ENCODE data around the gene SLC16A12. TPM values are rescaled to one million over a fixed set of nuclear protein-coding genes. Genes with fewer than 3 reads are reported as not detected.
A peak's percentile ranks its signal among the peaks of the same experiment; 100 is the strongest.
"Not testable (repeated sequence)": the region's sequence is repeated elsewhere in the genome, so short reads cannot be mapped to it uniquely, and the experiment has no call there.

The SLC16A12 gene
- total and polyA plus RNA-seq, 4 donors = 0.21 to 6.7 (median 0.54) TPM

GRCh38 chr10:89416465-89416864 lies 118.9 kb downstream of the SLC16A12 start:
- Histone ChIP-seq H3K4me1 (ENCODE audit: control insufficient read depth in 1 of 2, insufficient read depth in 2 of 2, low read length in 2 of 2) (peaks cover 0 to 4% of the 10 kb centered on the region in 2 donors), H3K36me3 (ENCODE audit: control insufficient read depth in 1 of 2, insufficient read depth in 2 of 2, low read length in 1 of 2) (peaks cover under 1 to 6% of the 10 kb centered on the region in 2 donors), H3K4me3 (ENCODE audit: low read length in 2 of 2) (no peak overlapping the region), H3K27me3 (ENCODE audit: control insufficient read depth in 1 of 2, insufficient read depth in 2 of 2, low read length in 1 of 2) (no peaks in the 10 kb centered on the region), H3K9me3 (ENCODE audit: control insufficient read depth, low read length) (no peaks in the 10 kb centered on the region), H3K27ac (ENCODE audit: low read depth in 1 of 2, low read length in 2 of 2) (no peak overlapping the region)
- ATAC-seq (ENCODE audit: low FRiP score) (no peak), DNase-seq (no peak)
- intact Hi-C loops (cut with DNase I) = no loop called here
- 92 to 93% methylated on average over 1 of the region's 1 CpG for WGBS, 2 donors

GRCh38 chr10:89414879-89415821 lies 120.2 kb downstream of the SLC16A12 start:
- peak overlapping the region; percentile 56 to 70 for H3K4me3 ChIP-seq (ENCODE audit: low read length in 2 of 2)
- peak overlapping the region; percentile 20 to 90 for H3K27ac ChIP-seq (ENCODE audit: low read depth in 1 of 2, low read length in 2 of 2)
- ATAC-seq (ENCODE audit: low FRiP score) (peak; percentile 90), DNase-seq (peak; percentile 69 to 83)
- H3K27me3 ChIP-seq (ENCODE audit: control insufficient read depth in 1 of 2, insufficient read depth in 2 of 2, low read length in 1 of 2) = no peaks in the 10 kb centered on the region
- no peaks in the 10 kb centered on the region for H3K36me3 ChIP-seq (ENCODE audit: control insufficient read depth in 1 of 2, insufficient read depth in 2 of 2, low read length in 1 of 2)
- H3K4me1 ChIP-seq (ENCODE audit: control insufficient read depth in 1 of 2, insufficient read depth in 2 of 2, low read length in 2 of 2) = peaks cover 0 to 4% of the 10 kb centered on the region in 2 donors
- WGBS, 2 donors = 1% methylated on average over 58 to 66 of the region's 66 CpGs
- no peaks in the 10 kb centered on the region for H3K9me3 ChIP-seq (ENCODE audit: control insufficient read depth, low read length)
- intact Hi-C loops (cut with DNase I) = no loop called here

GRCh38 chr10:89414146-89414878 lies 121.1 kb downstream of the SLC16A12 start, which contains the start of gene IFIT5:
IFIT5 (plus strand) TSS chr10:89414568; CDS start chr10:89414799, 231 bp downstream.
- peak within 1 kb of the TSS; percentile 20 to 90 for H3K27ac ChIP-seq (ENCODE audit: low read depth in 1 of 2, low read length in 2 of 2)
- peak within 1 kb of the TSS; percentile 56 to 70 for H3K4me3 ChIP-seq (ENCODE audit: low read length in 2 of 2)
- H3K27me3 ChIP-seq (ENCODE audit: control insufficient read depth in 1 of 2, insufficient read depth in 2 of 2, low read length in 1 of 2) = no peaks in the 10 kb centered on the region
- ATAC-seq (ENCODE audit: low FRiP score) = peak; percentile 96
- H3K4me1 ChIP-seq (ENCODE audit: control insufficient read depth in 1 of 2, insufficient read depth in 2 of 2, low read length in 2 of 2) = peaks cover 0 to 4% of the 10 kb centered on the region in 2 donors
- intact Hi-C loops (cut with DNase I) = no loop called here
- no peaks in the 10 kb centered on the region for H3K9me3 ChIP-seq (ENCODE audit: control insufficient read depth, low read length)
- DNase-seq = peak; percentile 81 to 90
- H3K36me3 ChIP-seq (ENCODE audit: control insufficient read depth in 1 of 2, insufficient read depth in 2 of 2, low read length in 1 of 2) = no peaks in the 10 kb centered on the region
- WGBS, 2 donors = 0% methylated on average over 47 to 48 of the region's 48 CpGs

GRCh38 chr10:89413398-89413912 lies 121.9 kb downstream of the SLC16A12 start:
- Histone ChIP-seq H3K4me3 (ENCODE audit: low read length in 2 of 2) (peak overlapping the region in 1 of 2 donors; percentile 70), H3K4me1 (ENCODE audit: control insufficient read depth in 1 of 2, insufficient read depth in 2 of 2, low read length in 2 of 2) (peaks cover 0 to 4% of the 10 kb centered on the region in 2 donors), H3K27ac (ENCODE audit: low read depth in 1 of 2, low read length in 2 of 2) (no peak overlapping the region), H3K36me3 (ENCODE audit: control insufficient read depth in 1 of 2, insufficient read depth in 2 of 2, low read length in 1 of 2) (no peaks in the 10 kb centered on the region), H3K9me3 (ENCODE audit: control insufficient read depth, low read length) (no peaks in the 10 kb centered on the region), H3K27me3 (ENCODE audit: control insufficient read depth in 1 of 2, insufficient read depth in 2 of 2, low read length in 1 of 2) (no peaks in the 10 kb centered on the region)
- DNase-seq = no peak
- no peak for ATAC-seq (ENCODE audit: low FRiP score)
- intact Hi-C loops (cut with DNase I) = no loop called here
- 89 to 98% methylated on average over 7 of the region's 7 CpGs for WGBS, 2 donors

- intact Hi-C loops (cut with DNase I); H3K9me3 ChIP-seq (ENCODE audit: control insufficient read depth, low read length); H3K4me1 ChIP-seq (ENCODE audit: control insufficient read depth in 1 of 2, insufficient read depth in 2 of 2, low read length in 2 of 2); H3K27ac ChIP-seq (ENCODE audit: low read depth in 1 of 2, low read length in 2 of 2); ATAC-seq (ENCODE audit: low FRiP score); H3K27me3 ChIP-seq (ENCODE audit: control insufficient read depth in 1 of 2, insufficient read depth in 2 of 2, low read length in 1 of 2); H3K4me3 ChIP-seq (ENCODE audit: low read length in 2 of 2); H3K36me3 ChIP-seq (ENCODE audit: control insufficient read depth in 1 of 2, insufficient read depth in 2 of 2, low read length in 1 of 2); DNase-seq: not testable (repeated sequence)
- 93 to 99% methylated on average over 10 of the region's 10 CpGs for WGBS, 2 donors
Measured at GRCh38 chr10:89412276-89412675, 123.1 kb downstream of the SLC16A12 start.

GRCh38 chr10:89411135-89411534 lies 124.3 kb downstream of the SLC16A12 start:
- DNase-seq; ATAC-seq (ENCODE audit: low FRiP score); H3K27ac ChIP-seq (ENCODE audit: low read depth in 1 of 2, low read length in 2 of 2); H3K36me3 ChIP-seq (ENCODE audit: control insufficient read depth in 1 of 2, insufficient read depth in 2 of 2, low read length in 1 of 2); H3K9me3 ChIP-seq (ENCODE audit: control insufficient read depth, low read length); H3K4me3 ChIP-seq (ENCODE audit: low read length in 2 of 2); H3K4me1 ChIP-seq (ENCODE audit: control insufficient read depth in 1 of 2, insufficient read depth in 2 of 2, low read length in 2 of 2); intact Hi-C loops (cut with DNase I); H3K27me3 ChIP-seq (ENCODE audit: control insufficient read depth in 1 of 2, insufficient read depth in 2 of 2, low read length in 1 of 2): not testable (repeated sequence)
- 90 to 92% methylated on average over 2 of the region's 2 CpGs for whole genome bisulfite sequencing, 2 donors

- H3K4me3 ChIP-seq (ENCODE audit: low read length in 2 of 2); H3K36me3 ChIP-seq (ENCODE audit: control insufficient read depth in 1 of 2, insufficient read depth in 2 of 2, low read length in 1 of 2); ATAC-seq (ENCODE audit: low FRiP score); H3K27me3 ChIP-seq (ENCODE audit: control insufficient read depth in 1 of 2, insufficient read depth in 2 of 2, low read length in 1 of 2); H3K4me1 ChIP-seq (ENCODE audit: control insufficient read depth in 1 of 2, insufficient read depth in 2 of 2, low read length in 2 of 2); H3K27ac ChIP-seq (ENCODE audit: low read depth in 1 of 2, low read length in 2 of 2); intact Hi-C loops (cut with DNase I); DNase-seq; H3K9me3 ChIP-seq (ENCODE audit: control insufficient read depth, low read length): not testable (repeated sequence)
- WGBS, 2 donors = 94 to 98% methylated on average over 5 of the region's 5 CpGs
Measured at GRCh38 chr10:89410551-89410950, 124.8 kb downstream of the SLC16A12 start.

- WGBS, 2 donors = 94 to 95% methylated on average over 5 of the region's 5 CpGs
- ATAC-seq (ENCODE audit: low FRiP score) = not testable (repeated sequence)
Measured at GRCh38 chr10:89409282-89409681, 126.1 kb downstream of the SLC16A12 start.

More at GRCh38 chr10:89409282-89409681, 126.1 kb downstream of the SLC16A12 start:
- H3K27ac ChIP-seq (ENCODE audit: low read depth in 1 of 2, low read length in 2 of 2); H3K4me3 ChIP-seq (ENCODE audit: low read length in 2 of 2); H3K4me1 ChIP-seq (ENCODE audit: control insufficient read depth in 1 of 2, insufficient read depth in 2 of 2, low read length in 2 of 2); H3K27me3 ChIP-seq (ENCODE audit: control insufficient read depth in 1 of 2, insufficient read depth in 2 of 2, low read length in 1 of 2); intact Hi-C loops (cut with DNase I); H3K36me3 ChIP-seq (ENCODE audit: control insufficient read depth in 1 of 2, insufficient read depth in 2 of 2, low read length in 1 of 2); H3K9me3 ChIP-seq (ENCODE audit: control insufficient read depth, low read length); DNase-seq: not testable (repeated sequence)
